SK-N-SH (cell line): ENCODE measurements around the gene PIGL. TPM values are rescaled to one million over a fixed set of nuclear protein-coding genes. Genes with fewer than 3 reads are reported as not detected.

Experiments used
- CTCF ChIA-PET: fragments of 300-600, 350-600 bp; formaldehyde crosslinking; extraction: SDS; loops from one replicate; lab custom pipeline; 2021; lab: Yijun Ruan, JAX
- POLR2A ChIA-PET: fragments of 350-600 bp; sonication (Branson Sonifier 250); formaldehyde crosslinking; extraction: SDS; loops from one replicate; lab custom pipeline; 2020; ENCODE audit warnings: antibody characterized with exemption, inconsistent platforms; lab: Yijun Ruan, JAX
- DNase-seq: peaks from one replicate; pipeline ENCODE4 v3.0.0; 2012
- H2AFZ ChIP-seq: fragments of 200-600 bp; sonication (generic); 2 replicates; pipeline ENCODE4 v1.8.1; 2016; ENCODE audit warnings: antibody characterized with exemption, mild to moderate bottlenecking, low read depth
- H3F3A ChIP-seq: fragments of 200-600 bp; sonication (generic); replicated peaks from 2 replicates; pipeline ENCODE3; 2016; ENCODE audit warnings: antibody characterized with exemption, mild to moderate bottlenecking; ENCODE audit not compliant: insufficient read depth
- H3K27ac ChIP-seq, 2 experiments: fragments of 200-500 bp in 1 of 2; fragments of 200-600 bp in 1 of 2; sonication (Bioruptor generic) in 1 of 2; sonication (generic), shearing (Covaris generic) in 1 of 2; 2 replicates each; pipeline versions ENCODE4 v1.5.1 to v1.6.1; 2014 to 2016; ENCODE audit warnings: low read depth in 2 of 2, inconsistent platforms in 1 of 2, low read length in 1 of 2, mild to moderate bottlenecking in 1 of 2, mixed read lengths in 1 of 2
- H3K27me3 ChIP-seq: fragments of 200-600 bp; sonication (generic), shearing (Covaris generic); 2 replicates; pipeline ENCODE4 v1.6.1; 2016; ENCODE audit warnings: mixed run types; ENCODE audit not compliant: insufficient read depth
- H3K36me3 ChIP-seq, 2 experiments: fragments of 200-500 bp in 1 of 2; fragments of 200-600 bp in 1 of 2; sonication (Bioruptor generic) in 1 of 2; sonication (generic) in 1 of 2; replicated peaks in 1 of 2; 2 replicates each; pipeline versions ENCODE3 to v1.5.1; 2014 to 2016; ENCODE audit warnings: low read length in 1 of 2, mild to moderate bottlenecking in 1 of 2; ENCODE audit not compliant: insufficient read depth in 2 of 2, control insufficient read depth in 1 of 2
- H3K4me1 ChIP-seq, 2 experiments: fragments of 200-500 bp in 1 of 2; fragments of 200-600 bp in 1 of 2; sonication (Bioruptor generic) in 1 of 2; sonication (generic), shearing (Covaris generic) in 1 of 2; 2 replicates each; pipeline versions ENCODE4 v1.5.1 to v1.6.1; 2014 to 2016; ENCODE audit warnings: low read depth in 1 of 2, low read length in 1 of 2, mixed run types in 1 of 2; ENCODE audit not compliant: insufficient read depth in 2 of 2, control insufficient read depth in 1 of 2
- H3K4me2 ChIP-seq: fragments of 200-600 bp; sonication (generic), shearing (Covaris generic); 2 replicates; pipeline ENCODE4 v1.6.1; 2017; ENCODE audit warnings: mixed run types
- H3K4me3 ChIP-seq, 2 experiments: fragments of 200-500 bp in 1 of 2; fragments of 200-600 bp in 1 of 2; sonication (Bioruptor generic) in 1 of 2; sonication (generic), shearing (Covaris generic) in 1 of 2; 2 replicates each; pipeline versions ENCODE4 v1.5.1 to v1.8.1; 2014 to 2016; ENCODE audit warnings: low read depth in 2 of 2, inconsistent platforms in 1 of 2, low read length in 1 of 2, mild to moderate bottlenecking in 1 of 2, mixed read lengths in 1 of 2, moderate library complexity in 1 of 2
- H3K79me2 ChIP-seq: fragments of 200-600 bp; sonication (generic); 2 replicates; pipeline ENCODE4 v1.8.1; 2017; ENCODE audit warnings: mild to moderate bottlenecking; ENCODE audit not compliant: insufficient read depth
- H3K9ac ChIP-seq: fragments of 200-600 bp; sonication (generic); 2 replicates; pipeline ENCODE4 v1.6.1; 2017; ENCODE audit warnings: mixed run types
- H3K9me2 ChIP-seq: fragments of 200-600 bp; sonication (generic); 2 replicates; pipeline ENCODE4 v1.6.1; 2017; ENCODE audit warnings: mixed run types
- H3K9me3 ChIP-seq: fragments of 200-600 bp; sonication (generic); 2 replicates; pipeline ENCODE4 v1.6.1; 2017; ENCODE audit warnings: mixed run types, mild to moderate bottlenecking, moderate library complexity
- H4K20me1 ChIP-seq: fragments of 200-600 bp; sonication (generic); 2 replicates; pipeline ENCODE4 v1.6.1; 2017; ENCODE audit warnings: mild to moderate bottlenecking, mixed run types; ENCODE audit not compliant: insufficient read depth
- CHD2 ChIP-seq: fragments of 150-350 bp; IDR thresholded peaks from 2 replicates; pipeline ENCODE4 v1.6.1; 2018; ENCODE audit warnings: low read length; ENCODE audit not compliant: partially characterized antibody
- ELF1 ChIP-seq: IDR thresholded peaks from 2 replicates; pipeline ENCODE4 v1.4.0; 2012
- EP300 ChIP-seq, 2 experiments: IDR thresholded peaks; 2 replicates each; pipeline versions ENCODE4 v1.4.0 to v1.6.1; 2012; ENCODE audit warnings: borderline replicate concordance in 1 of 2, low read depth in 1 of 2, low read length in 1 of 2
- EZH2phosphoT487 ChIP-seq: fragments of 200-600 bp; sonication (generic); IDR thresholded peaks from 2 replicates; pipeline ENCODE4 v1.6.1; 2017; ENCODE audit warnings: low read depth, mixed run types, mild to moderate bottlenecking, antibody characterized with exemption, moderate library complexity, borderline replicate concordance
- FOSL2 ChIP-seq: IDR thresholded peaks from 2 replicates; pipeline ENCODE4 v1.4.0; 2012; ENCODE audit warnings: low read depth, mild to moderate bottlenecking, moderate library complexity, borderline replicate concordance
- FOXJ3 ChIP-seq: sonication (generic); formaldehyde crosslinking; IDR thresholded peaks from 2 replicates; pipeline ENCODE4 v1.5.1; 2020; ENCODE audit warnings: mild to moderate bottlenecking, missing genetic modification reagents
- FOXM1 ChIP-seq: IDR thresholded peaks from 2 replicates; pipeline ENCODE4 v1.4.0; 2012; ENCODE audit warnings: low read depth, mild to moderate bottlenecking
- GATA2 ChIP-seq: sonication (generic); formaldehyde crosslinking; IDR thresholded peaks from 2 replicates; pipeline ENCODE4 v1.5.0; 2020; ENCODE audit warnings: mild to moderate bottlenecking, missing genetic modification reagents
- JUND ChIP-seq: IDR thresholded peaks from 2 replicates; pipeline ENCODE4 v1.4.0; 2012
- MEF2A ChIP-seq: IDR thresholded peaks from 2 replicates; pipeline ENCODE4 v1.4.0; 2012; ENCODE audit warnings: low read depth, borderline replicate concordance
- MXI1 ChIP-seq: IDR thresholded peaks from 2 replicates; pipeline ENCODE4 v1.6.1; 2012; ENCODE audit warnings: mild to moderate bottlenecking, low read depth, low read length, improper control_type of control experiment
- NFIC ChIP-seq: IDR thresholded peaks from 2 replicates; pipeline ENCODE4 v1.4.0; 2012; ENCODE audit warnings: borderline replicate concordance
- POLR2AphosphoS5 ChIP-seq: IDR thresholded peaks from 2 replicates; pipeline ENCODE4 v1.6.1; 2012; ENCODE audit warnings: low read depth, low read length
- RXRA ChIP-seq: IDR thresholded peaks from 2 replicates; pipeline ENCODE4 v1.4.0; 2012; ENCODE audit warnings: low read depth, mild to moderate bottlenecking, borderline replicate concordance
- SIN3A ChIP-seq: IDR thresholded peaks from 2 replicates; pipeline ENCODE4 v1.6.1; 2012; ENCODE audit warnings: low read depth, mild to moderate bottlenecking, low read length, moderate library complexity, borderline replicate concordance
- TEAD4 ChIP-seq: IDR thresholded peaks from 2 replicates; pipeline ENCODE4 v1.4.0; 2012; ENCODE audit warnings: mild to moderate bottlenecking, borderline replicate concordance; ENCODE audit not compliant: insufficient read depth
- YY1 ChIP-seq: IDR thresholded peaks from 2 replicates; pipeline ENCODE4 v1.4.0; 2012; ENCODE audit warnings: low read depth, mild to moderate bottlenecking
- WGBS: methylation state at CpG from one replicate; pipeline ENCODE4 v1.1.6; 2017; ENCODE audit warnings: low lambda C conversion rate; 5-methylcytosine and 5-hydroxymethylcytosine counted together
- polyA plus RNA-seq, 3 experiments: library from polyadenylated mRNA; depleted of rRNA; stranded (reverse); fragments of >200 nt; gene quantifications; 2 replicates each; pipeline ENCODE4 v1.2.3, GENCODE V29; 2012
- TF ChIP-seq, protein P1 (sequence below): IDR thresholded peaks from 2 replicates; pipeline ENCODE4; 2012
- TF ChIP-seq, protein P2 (sequence below): IDR thresholded peaks from 2 replicates; pipeline ENCODE4 v1.4.0; 2012; ENCODE audit warnings: low read depth, borderline replicate concordance
- TF ChIP-seq, protein P3 (sequence below): IDR thresholded peaks from 2 replicates; pipeline ENCODE4 v1.4.0; 2012; ENCODE audit warnings: low read depth
- TF ChIP-seq, protein P4 (sequence below): IDR thresholded peaks from 2 replicates; pipeline ENCODE4 v1.4.0; 2012; ENCODE audit warnings: low read depth, borderline replicate concordance

The PIGL gene
- polyA plus RNA-seq, 1 of the 3 experiments (the other 2 are of a cell fraction) = 34.0 TPM

DNA sequence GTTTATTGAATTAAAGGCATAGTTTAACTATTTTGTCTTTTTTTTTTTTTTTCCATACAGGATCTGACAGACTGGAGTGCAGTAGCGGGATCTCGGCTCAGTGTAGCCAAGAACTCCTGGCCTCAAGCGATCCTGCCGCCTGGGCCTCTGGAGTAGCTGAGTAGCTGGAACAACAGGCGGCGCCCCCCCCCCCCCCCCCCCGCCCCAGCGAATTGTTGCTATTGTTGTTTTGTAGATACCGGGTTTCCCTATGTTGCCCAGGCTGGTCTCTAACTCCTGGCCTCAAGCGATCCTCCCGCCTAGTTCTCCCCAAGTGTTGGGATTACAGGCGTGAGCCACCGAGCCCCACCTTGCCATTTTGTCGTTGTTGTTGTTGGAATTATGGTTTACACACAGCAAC lies 137.6 kb downstream of the PIGL start:
- WGBS = 99% methylated on average over 13 of the region's 14 CpGs
- H3K9me3 ChIP-seq = no peaks in the 10 kb centered on the region
- TF ChIP-seq NFIC (no peak), SIN3A (no peak), RXRA (no peak), CHD2 (no peak), GATA2 (CRISPR knock-in tag) (no peak), YY1 (no peak), MXI1 (no peak), FOSL2 (no peak), FOXM1 (no peak), POLR2AphosphoS5 (no peak), FOXJ3 (CRISPR knock-in tag) (no peak), JUND (no peak), MEF2A (no peak), ELF1 (no peak)
- TF ChIP-seq, protein P1, sequence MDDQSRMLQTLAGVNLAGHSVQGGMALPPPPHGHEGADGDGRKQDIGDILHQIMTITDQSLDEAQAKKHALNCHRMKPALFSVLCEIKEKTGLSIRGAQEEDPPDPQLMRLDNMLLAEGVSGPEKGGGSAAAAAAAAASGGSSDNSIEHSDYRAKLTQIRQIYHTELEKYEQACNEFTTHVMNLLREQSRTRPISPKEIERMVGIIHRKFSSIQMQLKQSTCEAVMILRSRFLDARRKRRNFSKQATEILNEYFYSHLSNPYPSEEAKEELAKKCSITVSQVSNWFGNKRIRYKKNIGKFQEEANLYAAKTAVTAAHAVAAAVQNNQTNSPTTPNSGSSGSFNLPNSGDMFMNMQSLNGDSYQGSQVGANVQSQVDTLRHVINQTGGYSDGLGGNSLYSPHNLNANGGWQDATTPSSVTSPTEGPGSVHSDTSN = no peak
- TF ChIP-seq, protein P2, sequence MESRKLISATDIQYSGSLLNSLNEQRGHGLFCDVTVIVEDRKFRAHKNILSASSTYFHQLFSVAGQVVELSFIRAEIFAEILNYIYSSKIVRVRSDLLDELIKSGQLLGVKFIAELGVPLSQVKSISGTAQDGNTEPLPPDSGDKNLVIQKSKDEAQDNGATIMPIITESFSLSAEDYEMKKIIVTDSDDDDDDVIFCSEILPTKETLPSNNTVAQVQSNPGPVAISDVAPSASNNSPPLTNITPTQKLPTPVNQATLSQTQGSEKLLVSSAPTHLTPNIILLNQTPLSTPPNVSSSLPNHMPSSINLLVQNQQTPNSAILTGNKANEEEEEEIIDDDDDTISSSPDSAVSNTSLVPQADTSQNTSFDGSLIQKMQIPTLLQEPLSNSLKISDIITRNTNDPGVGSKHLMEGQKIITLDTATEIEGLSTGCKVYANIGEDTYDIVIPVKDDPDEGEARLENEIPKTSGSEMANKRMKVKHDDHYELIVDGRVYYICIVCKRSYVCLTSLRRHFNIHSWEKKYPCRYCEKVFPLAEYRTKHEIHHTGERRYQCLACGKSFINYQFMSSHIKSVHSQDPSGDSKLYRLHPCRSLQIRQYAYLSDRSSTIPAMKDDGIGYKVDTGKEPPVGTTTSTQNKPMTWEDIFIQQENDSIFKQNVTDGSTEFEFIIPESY = no peak
- TF ChIP-seq, protein P3, sequence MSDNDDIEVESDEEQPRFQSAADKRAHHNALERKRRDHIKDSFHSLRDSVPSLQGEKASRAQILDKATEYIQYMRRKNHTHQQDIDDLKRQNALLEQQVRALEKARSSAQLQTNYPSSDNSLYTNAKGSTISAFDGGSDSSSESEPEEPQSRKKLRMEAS = no peak
- H3K36me3 ChIP-seq = peaks cover 2 to 7% of the 10 kb centered on the region in 2 experiments
- no peak overlapping the region for H3K9ac ChIP-seq
- H4K20me1 ChIP-seq = no peaks in the 10 kb centered on the region
- DNase-seq = no peak
- ChIA-PET CTCF (interaction anchor here (0.8 to 8.8 kb wide), 3 partner anchors 10 to 99 kb away, joined by 3 to 94 read pairs (median 3); partner anchors contain the start of gene UBB), POLR2A (no interaction called here)
- no peaks in the 10 kb centered on the region; a peak in 1 of 4 replicates for H3K4me1 ChIP-seq
- no peaks in the 10 kb centered on the region for H3K27me3 ChIP-seq
- no peaks in the 10 kb centered on the region for H3K9me2 ChIP-seq
- peaks cover 37% of the 10 kb centered on the region for H3K79me2 ChIP-seq
- no peak overlapping the region for H3K27ac ChIP-seq
- H3K4me2 ChIP-seq = no peak overlapping the region
- no peak overlapping the region for H2AFZ ChIP-seq
- no peak overlapping the region for H3K4me3 ChIP-seq
- H3F3A ChIP-seq = peaks cover 12% of the 10 kb centered on the region

DNA sequence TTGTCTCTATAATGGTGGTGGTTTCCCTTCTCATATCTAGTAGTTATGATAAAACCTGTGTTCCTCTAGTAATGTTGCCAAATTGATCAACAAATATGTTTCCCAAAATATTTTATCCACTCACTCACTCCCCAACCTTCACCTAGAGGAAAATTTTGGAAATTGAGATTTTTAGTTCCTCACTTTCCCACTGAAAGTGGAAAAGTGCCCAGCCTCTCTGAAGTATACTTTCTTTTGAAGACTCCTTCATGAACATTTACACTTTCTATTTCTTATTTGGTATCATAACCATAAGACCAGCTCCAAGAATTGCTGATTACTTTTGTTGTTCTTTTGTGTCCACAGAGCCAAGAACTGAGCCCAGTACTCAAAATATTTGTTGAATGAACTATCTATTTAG lies 141.4 kb downstream of the PIGL start:
- H3K9me3 ChIP-seq = no peaks in the 10 kb centered on the region
- POLR2A ChIA-PET = no interaction called here
- no peak overlapping the region for H3K9ac ChIP-seq
- H2AFZ ChIP-seq = no peak overlapping the region
- H4K20me1 ChIP-seq = no peaks in the 10 kb centered on the region
- H3K9me2 ChIP-seq = no peaks in the 10 kb centered on the region
- no peak for DNase-seq
- no peak overlapping the region for H3K4me2 ChIP-seq
- H3F3A ChIP-seq = no peaks in the 10 kb centered on the region
- no peak overlapping the region for H3K4me3 ChIP-seq
- peaks cover 3% of the 10 kb centered on the region; the same call in 1 of the 2 replicates for H3K79me2 ChIP-seq
- no peaks in the 10 kb centered on the region for H3K4me1 ChIP-seq
- H3K27ac ChIP-seq = no peak overlapping the region
- H3K27me3 ChIP-seq = no peaks in the 10 kb centered on the region
- no peaks in the 10 kb centered on the region for H3K36me3 ChIP-seq
- CTCF ChIA-PET = no interaction called here
- no peak for TF ChIP-seq MXI1
- TF ChIP-seq TEAD4 = no peak
- TF ChIP-seq RXRA = no peak
- no peak for TF ChIP-seq NFIC
- TF ChIP-seq FOXJ3 (CRISPR knock-in tag) = no peak
- TF ChIP-seq, protein P2 = no peak
- TF ChIP-seq FOSL2 = no peak
- no peak for TF ChIP-seq EZH2phosphoT487
- TF ChIP-seq, protein P4, sequence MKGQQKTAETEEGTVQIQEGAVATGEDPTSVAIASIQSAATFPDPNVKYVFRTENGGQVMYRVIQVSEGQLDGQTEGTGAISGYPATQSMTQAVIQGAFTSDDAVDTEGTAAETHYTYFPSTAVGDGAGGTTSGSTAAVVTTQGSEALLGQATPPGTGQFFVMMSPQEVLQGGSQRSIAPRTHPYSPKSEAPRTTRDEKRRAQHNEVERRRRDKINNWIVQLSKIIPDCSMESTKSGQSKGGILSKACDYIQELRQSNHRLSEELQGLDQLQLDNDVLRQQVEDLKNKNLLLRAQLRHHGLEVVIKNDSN = no peak
- TF ChIP-seq FOXM1 = no peak
- no peak for TF ChIP-seq EP300 (IDR thresholded peaks at IDR 0.05; ENCODE audit: borderline replicate concordance in 1 of 2, low read depth in 1 of 2, low read length in 1 of 2)
